A673 (cell line): ENCODE measurements around the gene ZNF619. TPM values are rescaled to one million over a fixed set of nuclear protein-coding genes. Genes with fewer than 3 reads are reported as not detected.

Experiments used
- BruUV-seq: library from RNA; stranded (reverse); fragments of 400-500 nt; replicated peaks from 2 replicates; lab custom pipeline; 2021; lab: Mats Ljungman, UMichigan
- CTCF ChIA-PET: fragments of 300-600 bp; sonication (Branson Sonifier 250); formaldehyde crosslinking; loops from one replicate; lab custom pipeline; 2022; ENCODE audit warnings: antibody characterized with exemption; lab: Charles Lee
- POLR2A ChIA-PET: fragments of 300-600 bp; sonication (Branson Sonifier 250); formaldehyde crosslinking; loops from one replicate; lab custom pipeline; 2022; ENCODE audit warnings: antibody characterized with exemption; ENCODE audit not compliant: low non-redundant PET; lab: Charles Lee
- DNase-seq: peaks from one replicate; pipeline ENCODE4 v3.0.0-alpha.2; 2015; ENCODE audit warnings: low spot score
- H3K27ac ChIP-seq: fragments of 200-600 bp; sonication (generic); 2 replicates; pipeline ENCODE4 v1.5.1; 2016; ENCODE audit warnings: mixed run types, low read depth, mild to moderate bottlenecking, mixed read lengths, antibody characterized with exemption, low read length; ENCODE audit not compliant: poor library complexity, severe bottlenecking
- H3K27me3 ChIP-seq: fragments of 200-600 bp; sonication (generic); replicated peaks from 2 replicates; pipeline ENCODE4 v1.6.1; 2017; ENCODE audit warnings: mixed run types, low read depth, mild to moderate bottlenecking, mixed read lengths, antibody characterized with exemption, low read length; ENCODE audit not compliant: insufficient read depth, poor library complexity
- H3K36me3 ChIP-seq: fragments of 200-600 bp; sonication (generic); 2 replicates; pipeline ENCODE4 v1.6.1; 2016; ENCODE audit warnings: mixed run types, mild to moderate bottlenecking, mixed read lengths, antibody characterized with exemption, low read length; ENCODE audit not compliant: insufficient read depth, poor library complexity, severe bottlenecking
- H3K4me1 ChIP-seq: fragments of 200-600 bp; sonication (generic); 2 replicates; pipeline ENCODE4 v1.6.1; 2017; ENCODE audit warnings: mixed run types, mild to moderate bottlenecking, mixed read lengths, antibody characterized with exemption, low read length; ENCODE audit not compliant: insufficient read depth, poor library complexity, severe bottlenecking
- H3K4me3 ChIP-seq: fragments of 200-600 bp; sonication (generic); 2 replicates; pipeline ENCODE4 v1.5.1; 2016; ENCODE audit warnings: low read depth, mixed run types, mild to moderate bottlenecking, mixed read lengths, low read length; ENCODE audit not compliant: poor library complexity, severe bottlenecking
- H3K9me3 ChIP-seq: fragments of 200-600 bp; sonication (generic); 2 replicates; pipeline ENCODE4 v1.6.1; 2016; ENCODE audit warnings: mixed run types, low read depth, mild to moderate bottlenecking, mixed read lengths, antibody characterized with exemption, low read length; ENCODE audit not compliant: poor library complexity, severe bottlenecking
- CTCF ChIP-seq: fragments of 300-800, 200-600 bp; sonication (generic); conservative IDR thresholded peaks from 2 replicates; pipeline ENCODE4 v1.5.1; 2017; ENCODE audit warnings: low read depth, mild to moderate bottlenecking, antibody characterized with exemption, low read length, moderate library complexity, mixed read lengths
- EZH2 ChIP-seq: fragments of 200-600 bp; sonication (generic); IDR thresholded peaks from 2 replicates; pipeline ENCODE4 v1.6.1; 2017; ENCODE audit warnings: borderline replicate concordance, low read depth, mild to moderate bottlenecking, mixed read lengths, antibody characterized with exemption, low read length; ENCODE audit not compliant: poor library complexity, severe bottlenecking
- intact Hi-C: fragments of 100-400 bp; cut with micrococcal nuclease; formaldehyde crosslinking; loops from one replicate; pipeline ENCODE4 v1.10.0; 2022; ENCODE audit not compliant: unreplicated experiment
- total RNA-seq: library from RNA; stranded (reverse); gene quantifications from 2 replicates; pipeline ENCODE4 v1.2.3, GENCODE V29; 2021

ZNF619 gene
- total RNA-seq, 1 experiment from 2014 or later: 3.3 TPM

GRCh38 chr3:40470701-40471100, 6.2 kb upstream of the ZNF619 start:
- DNase-seq: no peak
- BruUV-seq: no TSS peak
- H3K27ac ChIP-seq: no peak overlapping the region
- no peaks in the 10 kb centered on the region for H3K9me3 ChIP-seq
- ChIA-PET CTCF (no interaction called here), POLR2A (no interaction called here)
- no peaks in the 10 kb centered on the region for H3K27me3 ChIP-seq
- H3K36me3 ChIP-seq: no peaks in the 10 kb centered on the region
- no peaks in the 10 kb centered on the region for H3K4me1 ChIP-seq
- no peak overlapping the region for H3K4me3 ChIP-seq
- TF ChIP-seq CTCF (no peak), EZH2 (no peak)
- intact Hi-C loops: no loop called here

GRCh38 chr3:40477666-40478065, 744 bp downstream of the ZNF619 start:
- no TSS peak for BruUV-seq
- no peaks in the 10 kb centered on the region for H3K27me3 ChIP-seq
- H3K27ac ChIP-seq: peak overlapping the region; percentile 80
- no peaks in the 10 kb centered on the region for H3K9me3 ChIP-seq
- DNase-seq: no peak
- H3K4me1 ChIP-seq: no peaks in the 10 kb centered on the region
- peak overlapping the region; percentile 74 for H3K4me3 ChIP-seq
- H3K36me3 ChIP-seq: no peaks in the 10 kb centered on the region
- TF ChIP-seq CTCF (no peak), EZH2 (no peak)
- CTCF ChIA-PET: no interaction called here
- intact Hi-C loops: no loop called here
- POLR2A ChIA-PET: no interaction called here

GRCh38 chr3:40487172-40487571, 10.2 kb downstream of the ZNF619 start:
- TF ChIP-seq EZH2: no peak
- TF ChIP-seq CTCF: no peak
- intact Hi-C loops: no loop called here
- POLR2A ChIA-PET: no interaction called here
- H3K4me3 ChIP-seq: no peak overlapping the region
- DNase-seq: no peak
- peaks cover 5% of the 10 kb centered on the region for H3K36me3 ChIP-seq
- no peaks in the 10 kb centered on the region for H3K9me3 ChIP-seq
- no peaks in the 10 kb centered on the region for H3K4me1 ChIP-seq
- CTCF ChIA-PET: no interaction called here
- H3K27me3 ChIP-seq: no peaks in the 10 kb centered on the region
- no peak overlapping the region for H3K27ac ChIP-seq
- no TSS peak for BruUV-seq
